A673 (cell line): ENCODE results near the gene PRLR. TPM values are rescaled to one million over a fixed set of nuclear protein-coding genes. Genes with fewer than 3 reads are reported as not detected.

Source experiments
- BruUV-seq: library from RNA; stranded (reverse); fragments of 400-500 nt; replicated peaks from 2 replicates; lab custom pipeline; 2021; lab: Mats Ljungman, UMichigan
- CTCF ChIA-PET: fragments of 300-600 bp; sonication (Branson Sonifier 250); formaldehyde crosslinking; loops from one replicate; lab custom pipeline; 2022; ENCODE audit warnings: antibody characterized with exemption; lab: Charles Lee
- POLR2A ChIA-PET: fragments of 300-600 bp; sonication (Branson Sonifier 250); formaldehyde crosslinking; loops from one replicate; lab custom pipeline; 2022; ENCODE audit warnings: antibody characterized with exemption; ENCODE audit not compliant: low non-redundant PET; lab: Charles Lee
- DNase-seq: peaks from one replicate; pipeline ENCODE4 v3.0.0-alpha.2; 2015; ENCODE audit warnings: low spot score
- H3K27ac ChIP-seq: fragments of 200-600 bp; sonication (generic); 2 replicates; pipeline ENCODE4 v1.5.1; 2016; ENCODE audit warnings: mixed run types, low read depth, mild to moderate bottlenecking, mixed read lengths, antibody characterized with exemption, low read length; ENCODE audit not compliant: poor library complexity, severe bottlenecking
- H3K27me3 ChIP-seq: fragments of 200-600 bp; sonication (generic); replicated peaks from 2 replicates; pipeline ENCODE4 v1.6.1; 2017; ENCODE audit warnings: mixed run types, low read depth, mild to moderate bottlenecking, mixed read lengths, antibody characterized with exemption, low read length; ENCODE audit not compliant: insufficient read depth, poor library complexity
- H3K36me3 ChIP-seq: fragments of 200-600 bp; sonication (generic); 2 replicates; pipeline ENCODE4 v1.6.1; 2016; ENCODE audit warnings: mixed run types, mild to moderate bottlenecking, mixed read lengths, antibody characterized with exemption, low read length; ENCODE audit not compliant: insufficient read depth, poor library complexity, severe bottlenecking
- H3K4me1 ChIP-seq: fragments of 200-600 bp; sonication (generic); 2 replicates; pipeline ENCODE4 v1.6.1; 2017; ENCODE audit warnings: mixed run types, mild to moderate bottlenecking, mixed read lengths, antibody characterized with exemption, low read length; ENCODE audit not compliant: insufficient read depth, poor library complexity, severe bottlenecking
- H3K4me3 ChIP-seq: fragments of 200-600 bp; sonication (generic); 2 replicates; pipeline ENCODE4 v1.5.1; 2016; ENCODE audit warnings: low read depth, mixed run types, mild to moderate bottlenecking, mixed read lengths, low read length; ENCODE audit not compliant: poor library complexity, severe bottlenecking
- H3K9me3 ChIP-seq: fragments of 200-600 bp; sonication (generic); 2 replicates; pipeline ENCODE4 v1.6.1; 2016; ENCODE audit warnings: mixed run types, low read depth, mild to moderate bottlenecking, mixed read lengths, antibody characterized with exemption, low read length; ENCODE audit not compliant: poor library complexity, severe bottlenecking
- EZH2 ChIP-seq: fragments of 200-600 bp; sonication (generic); IDR thresholded peaks from 2 replicates; pipeline ENCODE4 v1.6.1; 2017; ENCODE audit warnings: borderline replicate concordance, low read depth, mild to moderate bottlenecking, mixed read lengths, antibody characterized with exemption, low read length; ENCODE audit not compliant: poor library complexity, severe bottlenecking
- intact Hi-C: fragments of 100-400 bp; cut with micrococcal nuclease; formaldehyde crosslinking; loops from one replicate; pipeline ENCODE4 v1.10.0; 2022; ENCODE audit not compliant: unreplicated experiment
- total RNA-seq: library from RNA; stranded (reverse); gene quantifications from 2 replicates; pipeline ENCODE4 v1.2.3, GENCODE V29; 2021
- TF ChIP-seq, protein P1 (sequence below): fragments of 300-800, 200-600 bp; sonication (generic); conservative IDR thresholded peaks from 2 replicates; pipeline ENCODE4 v1.5.1; 2017; ENCODE audit warnings: low read depth, mild to moderate bottlenecking, antibody characterized with exemption, low read length, moderate library complexity, mixed read lengths

The PRLR gene
- total RNA-seq, 1 experiment from 2014 or later = not detected

DNA sequence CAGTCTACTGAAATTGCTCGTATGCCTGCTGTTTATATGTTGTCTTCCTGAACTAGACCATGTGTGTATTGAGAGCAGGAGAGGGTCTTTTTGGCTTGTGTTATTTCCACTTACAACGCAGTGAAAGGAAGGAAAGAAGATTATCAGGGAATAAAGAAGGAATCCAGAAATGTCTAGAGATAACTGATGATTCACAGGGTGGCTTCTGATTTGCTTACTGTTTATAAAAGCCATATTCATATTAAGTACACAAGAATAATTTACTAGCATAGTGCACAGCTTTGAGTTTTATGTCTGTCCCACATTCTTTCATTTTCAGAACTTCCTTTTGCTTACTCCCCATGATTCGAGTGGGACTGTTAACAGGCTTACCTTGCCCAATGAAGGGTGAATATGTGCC lies 72.1 kb downstream of the PRLR start:
- POLR2A ChIA-PET = no interaction called here
- CTCF ChIA-PET = no interaction called here
- no peak for TF ChIP-seq EZH2
- TF ChIP-seq, protein P1, sequence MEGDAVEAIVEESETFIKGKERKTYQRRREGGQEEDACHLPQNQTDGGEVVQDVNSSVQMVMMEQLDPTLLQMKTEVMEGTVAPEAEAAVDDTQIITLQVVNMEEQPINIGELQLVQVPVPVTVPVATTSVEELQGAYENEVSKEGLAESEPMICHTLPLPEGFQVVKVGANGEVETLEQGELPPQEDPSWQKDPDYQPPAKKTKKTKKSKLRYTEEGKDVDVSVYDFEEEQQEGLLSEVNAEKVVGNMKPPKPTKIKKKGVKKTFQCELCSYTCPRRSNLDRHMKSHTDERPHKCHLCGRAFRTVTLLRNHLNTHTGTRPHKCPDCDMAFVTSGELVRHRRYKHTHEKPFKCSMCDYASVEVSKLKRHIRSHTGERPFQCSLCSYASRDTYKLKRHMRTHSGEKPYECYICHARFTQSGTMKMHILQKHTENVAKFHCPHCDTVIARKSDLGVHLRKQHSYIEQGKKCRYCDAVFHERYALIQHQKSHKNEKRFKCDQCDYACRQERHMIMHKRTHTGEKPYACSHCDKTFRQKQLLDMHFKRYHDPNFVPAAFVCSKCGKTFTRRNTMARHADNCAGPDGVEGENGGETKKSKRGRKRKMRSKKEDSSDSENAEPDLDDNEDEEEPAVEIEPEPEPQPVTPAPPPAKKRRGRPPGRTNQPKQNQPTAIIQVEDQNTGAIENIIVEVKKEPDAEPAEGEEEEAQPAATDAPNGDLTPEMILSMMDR = no peak
- H3K27ac ChIP-seq = no peak overlapping the region
- H3K27me3 ChIP-seq = no peaks in the 10 kb centered on the region
- no peak overlapping the region for H3K4me3 ChIP-seq
- no peak for DNase-seq
- no TSS peak for BruUV-seq
- no peaks in the 10 kb centered on the region for H3K36me3 ChIP-seq
- no peaks in the 10 kb centered on the region for H3K9me3 ChIP-seq
- intact Hi-C loops = no loop called here
- H3K4me1 ChIP-seq = no peaks in the 10 kb centered on the region

DNA sequence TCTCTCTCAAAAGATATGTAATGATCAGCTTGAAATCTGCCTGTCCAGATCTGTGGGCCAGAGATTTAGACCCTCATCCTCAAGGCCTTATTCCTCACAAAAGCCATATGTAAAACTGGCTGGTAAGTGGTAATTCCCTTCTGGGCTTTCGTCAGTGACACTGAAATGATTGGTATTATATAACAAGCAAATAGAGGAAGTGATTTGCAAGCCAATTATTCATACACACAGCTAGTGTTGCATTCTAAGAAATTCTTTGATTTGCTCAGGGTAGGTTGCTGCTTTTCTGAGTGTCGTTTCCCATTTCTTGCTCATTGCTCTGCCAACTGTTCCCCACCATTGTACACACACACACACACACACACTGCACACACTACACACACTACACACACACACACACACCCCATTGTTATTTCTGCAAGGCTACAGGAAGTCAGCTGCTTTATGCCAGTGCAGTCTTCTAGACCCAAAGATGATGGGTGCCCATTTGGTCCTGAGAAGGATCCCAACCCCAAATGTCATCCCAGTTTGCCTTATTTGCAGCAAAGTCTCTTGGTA lies 76.8 kb downstream of the PRLR start:
- ChIA-PET CTCF (no interaction called here), POLR2A (no interaction called here)
- TF ChIP-seq, protein P1 = no peak
- TF ChIP-seq EZH2 = no peak
- Histone ChIP-seq H3K27me3 (no peaks in the 10 kb centered on the region), H3K4me1 (no peaks in the 10 kb centered on the region), H3K9me3 (no peaks in the 10 kb centered on the region), H3K27ac (no peak overlapping the region), H3K36me3 (no peaks in the 10 kb centered on the region), H3K4me3 (no peak overlapping the region)
- intact Hi-C loops = no loop called here
- no TSS peak for BruUV-seq
- no peak for DNase-seq

DNA sequence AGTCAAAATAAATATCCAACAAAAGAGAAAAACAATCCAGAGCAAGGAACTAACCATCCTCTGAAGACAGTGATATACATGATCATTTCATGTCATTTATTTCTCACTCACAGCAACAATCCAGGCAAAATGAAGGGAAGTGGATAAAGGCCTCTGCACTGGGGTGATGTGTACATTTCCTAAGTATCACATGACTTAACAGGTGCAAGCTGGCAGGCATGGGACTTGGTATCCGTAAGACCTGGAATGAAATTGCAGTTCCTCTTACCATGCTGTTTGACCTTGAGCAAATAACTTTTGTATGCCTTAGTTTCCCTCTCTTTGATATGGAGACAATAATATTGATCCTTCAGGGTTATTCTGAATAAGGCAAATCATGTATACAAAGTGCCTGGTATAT lies 77.6 kb downstream of the PRLR start:
- CTCF ChIA-PET = no interaction called here

More for the DNA sequence above, 77.6 kb downstream of the PRLR start:
- no peak overlapping the region for H3K27ac ChIP-seq
- no peak for DNase-seq
- no peaks in the 10 kb centered on the region for H3K36me3 ChIP-seq
- intact Hi-C loops = no loop called here
- H3K27me3 ChIP-seq = no peaks in the 10 kb centered on the region
- H3K4me3 ChIP-seq = no peak overlapping the region
- no peaks in the 10 kb centered on the region for H3K4me1 ChIP-seq
- BruUV-seq = no TSS peak
- H3K9me3 ChIP-seq = no peaks in the 10 kb centered on the region
- POLR2A ChIA-PET = no interaction called here
- TF ChIP-seq, protein P1 = no peak
- no peak for TF ChIP-seq EZH2
